Tibial nerve (tissue), 3 donors: ENCODE measurements around the gene GNB1L.

Source experiments
- POLR2A ChIP-seq, 2 donors: fragments of 450-650 bp; IDR thresholded peaks; one replicate each; pipeline ENCODE4 v1.6.1; 2017; ENCODE audit warnings: antibody characterized with exemption in 2 of 2, mild to moderate bottlenecking in 2 of 2, moderate library complexity in 2 of 2
- TF ChIP-seq, protein P1 (sequence below), 5 experiments: fragments of 200-600 bp in 3 of 5; fragments of 450-650 bp in 2 of 5; sonication (generic) in 3 of 5; IDR thresholded peaks; one replicate each; pipeline ENCODE4 v1.5.1; 2016 to 2019; ENCODE audit warnings: antibody characterized with exemption in 5 of 5, mild to moderate bottlenecking in 3 of 5, moderate library complexity in 2 of 5

DNA sequence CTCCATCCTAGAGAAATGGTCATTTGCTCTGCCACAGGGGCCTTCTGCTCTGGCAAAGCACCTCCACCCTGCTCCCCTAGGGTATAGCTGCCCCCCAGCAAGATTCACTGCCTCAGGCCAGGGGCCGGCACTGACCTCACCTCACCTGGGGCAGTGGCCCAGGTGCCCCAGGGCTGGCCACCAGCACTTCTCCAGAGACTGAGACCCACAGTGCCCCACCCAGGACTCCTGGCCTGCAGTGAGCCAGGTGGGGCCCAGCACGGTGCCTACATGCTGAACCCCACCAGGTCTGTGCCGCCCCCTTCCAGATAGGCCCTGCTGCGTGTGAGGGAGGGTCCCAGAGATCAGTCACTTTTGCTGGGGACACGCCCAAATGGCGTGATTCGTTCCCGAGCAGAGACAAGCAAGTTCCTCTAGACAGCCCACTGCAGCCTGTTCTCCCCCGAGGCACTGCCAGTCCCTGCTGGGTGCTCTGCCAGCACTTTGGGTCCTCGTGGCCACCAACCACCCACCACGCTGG lies 10.8 kb downstream of the GNB1L start:
- TF ChIP-seq, protein P1, sequence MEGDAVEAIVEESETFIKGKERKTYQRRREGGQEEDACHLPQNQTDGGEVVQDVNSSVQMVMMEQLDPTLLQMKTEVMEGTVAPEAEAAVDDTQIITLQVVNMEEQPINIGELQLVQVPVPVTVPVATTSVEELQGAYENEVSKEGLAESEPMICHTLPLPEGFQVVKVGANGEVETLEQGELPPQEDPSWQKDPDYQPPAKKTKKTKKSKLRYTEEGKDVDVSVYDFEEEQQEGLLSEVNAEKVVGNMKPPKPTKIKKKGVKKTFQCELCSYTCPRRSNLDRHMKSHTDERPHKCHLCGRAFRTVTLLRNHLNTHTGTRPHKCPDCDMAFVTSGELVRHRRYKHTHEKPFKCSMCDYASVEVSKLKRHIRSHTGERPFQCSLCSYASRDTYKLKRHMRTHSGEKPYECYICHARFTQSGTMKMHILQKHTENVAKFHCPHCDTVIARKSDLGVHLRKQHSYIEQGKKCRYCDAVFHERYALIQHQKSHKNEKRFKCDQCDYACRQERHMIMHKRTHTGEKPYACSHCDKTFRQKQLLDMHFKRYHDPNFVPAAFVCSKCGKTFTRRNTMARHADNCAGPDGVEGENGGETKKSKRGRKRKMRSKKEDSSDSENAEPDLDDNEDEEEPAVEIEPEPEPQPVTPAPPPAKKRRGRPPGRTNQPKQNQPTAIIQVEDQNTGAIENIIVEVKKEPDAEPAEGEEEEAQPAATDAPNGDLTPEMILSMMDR (IDR thresholded peaks at IDR 0.05): no peak
- no peak for TF ChIP-seq POLR2A (IDR thresholded peaks at IDR 0.05)
